ENCODE results near the gene MTHFD2L. TPM values are rescaled to one million over a fixed set of nuclear protein-coding genes. Genes with fewer than 3 reads are reported as not detected.

The MTHFD2L gene
- total and polyA plus RNA-seq, 9 of the 15 experiments (the other 6 are each of a cell fraction or from before 2014, with no cell fraction given), result 10.0 to 39.0 (median 26.0) TPM

DNA sequence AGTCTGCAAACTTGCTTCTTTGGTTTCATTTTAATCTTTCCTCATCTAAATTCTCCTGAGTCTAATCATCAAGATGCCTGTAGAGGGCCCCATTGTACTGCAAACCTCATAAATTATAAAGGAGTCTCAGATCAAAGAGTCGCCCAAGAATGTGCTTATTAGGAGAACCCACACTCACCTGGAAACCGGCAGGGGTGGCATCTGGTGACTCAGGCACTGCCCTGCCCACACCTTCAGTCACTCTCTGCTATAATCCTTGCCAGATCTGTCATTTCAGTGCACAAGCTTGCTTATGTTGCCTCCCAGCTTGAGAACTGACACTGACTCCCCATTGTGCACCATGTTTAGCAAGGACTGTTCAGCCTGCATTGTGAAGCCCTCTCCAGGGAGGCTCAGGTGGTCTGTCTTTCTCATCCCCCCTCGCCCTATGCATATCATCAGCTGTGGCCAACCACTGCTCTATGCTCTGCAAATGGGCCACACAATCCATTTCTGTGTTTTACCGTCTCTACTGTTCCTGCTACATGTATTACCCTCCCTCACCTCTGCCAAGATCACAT lies 162.7 kb downstream of the MTHFD2L start (continued):
- TF ChIP-seq, protein P1, sequence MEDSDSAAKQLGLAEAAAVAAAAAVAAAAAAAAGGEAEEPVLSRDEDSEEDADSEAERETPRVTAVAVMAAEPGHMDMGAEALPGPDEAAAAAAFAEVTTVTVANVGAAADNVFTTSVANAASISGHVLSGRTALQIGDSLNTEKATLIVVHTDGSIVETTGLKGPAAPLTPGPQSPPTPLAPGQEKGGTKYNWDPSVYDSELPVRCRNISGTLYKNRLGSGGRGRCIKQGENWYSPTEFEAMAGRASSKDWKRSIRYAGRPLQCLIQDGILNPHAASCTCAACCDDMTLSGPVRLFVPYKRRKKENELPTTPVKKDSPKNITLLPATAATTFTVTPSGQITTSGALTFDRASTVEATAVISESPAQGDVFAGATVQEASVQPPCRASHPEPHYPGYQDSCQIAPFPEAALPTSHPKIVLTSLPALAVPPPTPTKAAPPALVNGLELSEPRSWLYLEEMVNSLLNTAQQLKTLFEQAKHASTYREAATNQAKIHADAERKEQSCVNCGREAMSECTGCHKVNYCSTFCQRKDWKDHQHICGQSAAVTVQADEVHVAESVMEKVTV (CRISPR knock-in tag; IDR thresholded peaks at IDR 0.05), result peak; percentile 67; the same call in 1 of the 2 replicates
- TF ChIP-seq ZNF79 (CRISPR knock-in tag; IDR thresholded peaks at IDR 0.05; ENCODE audit: low read depth) (no peak), MAZ (CRISPR knock-in tag; conservative IDR thresholded peaks at IDR 0.05 in 1 of 2, IDR thresholded peaks at IDR 0.05 in 1 of 2) (peak in 1 of 2 experiments; percentile 35; a peak in 2 of 4 replicates), PPARD (CRISPR knock-in tag; IDR thresholded peaks at IDR 0.05) (no peak), GABPB2 (CRISPR knock-in tag; conservative IDR thresholded peaks at IDR 0.05) (no peak), KLF13 (tag; IDR thresholded peaks at IDR 0.05; ENCODE audit: borderline replicate concordance, low read depth) (no peak), ZNF707 (CRISPR knock-in tag; conservative IDR thresholded peaks at IDR 0.05) (no peak), SRF (CRISPR knock-in tag; IDR thresholded peaks at IDR 0.05) (peak in 1 of 2 experiments; percentile 59; a peak in 1 of 4 replicates), HDAC8 (tag; IDR thresholded peaks at IDR 0.05) (no peak), SIN3A (IDR thresholded peaks at IDR 0.05; ENCODE audit: borderline replicate concordance in 2 of 2, control insufficient read depth in 1 of 2, low read depth in 2 of 2, low read length in 2 of 2) (no peak)
- TF ChIP-seq, protein P2, sequence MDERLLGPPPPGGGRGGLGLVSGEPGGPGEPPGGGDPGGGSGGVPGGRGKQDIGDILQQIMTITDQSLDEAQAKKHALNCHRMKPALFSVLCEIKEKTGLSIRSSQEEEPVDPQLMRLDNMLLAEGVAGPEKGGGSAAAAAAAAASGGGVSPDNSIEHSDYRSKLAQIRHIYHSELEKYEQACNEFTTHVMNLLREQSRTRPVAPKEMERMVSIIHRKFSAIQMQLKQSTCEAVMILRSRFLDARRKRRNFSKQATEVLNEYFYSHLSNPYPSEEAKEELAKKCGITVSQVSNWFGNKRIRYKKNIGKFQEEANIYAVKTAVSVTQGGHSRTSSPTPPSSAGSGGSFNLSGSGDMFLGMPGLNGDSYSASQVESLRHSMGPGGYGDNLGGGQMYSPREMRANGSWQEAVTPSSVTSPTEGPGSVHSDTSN (CRISPR knock-in tag; IDR thresholded peaks at IDR 0.05; ENCODE audit: low read depth), result no peak
- TF ChIP-seq, protein P2 (tag; conservative IDR thresholded peaks at IDR 0.05; ENCODE audit: low read depth), result peak; percentile 50
- TF ChIP-seq, protein P3, sequence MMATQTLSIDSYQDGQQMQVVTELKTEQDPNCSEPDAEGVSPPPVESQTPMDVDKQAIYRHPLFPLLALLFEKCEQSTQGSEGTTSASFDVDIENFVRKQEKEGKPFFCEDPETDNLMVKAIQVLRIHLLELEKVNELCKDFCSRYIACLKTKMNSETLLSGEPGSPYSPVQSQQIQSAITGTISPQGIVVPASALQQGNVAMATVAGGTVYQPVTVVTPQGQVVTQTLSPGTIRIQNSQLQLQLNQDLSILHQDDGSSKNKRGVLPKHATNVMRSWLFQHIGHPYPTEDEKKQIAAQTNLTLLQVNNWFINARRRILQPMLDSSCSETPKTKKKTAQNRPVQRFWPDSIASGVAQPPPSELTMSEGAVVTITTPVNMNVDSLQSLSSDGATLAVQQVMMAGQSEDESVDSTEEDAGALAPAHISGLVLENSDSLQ (IDR thresholded peaks at IDR 0.05), result 0 out of 2 replicates have a peak, but pooled peaks have one; percentile 26
- TF ChIP-seq, protein P4, sequence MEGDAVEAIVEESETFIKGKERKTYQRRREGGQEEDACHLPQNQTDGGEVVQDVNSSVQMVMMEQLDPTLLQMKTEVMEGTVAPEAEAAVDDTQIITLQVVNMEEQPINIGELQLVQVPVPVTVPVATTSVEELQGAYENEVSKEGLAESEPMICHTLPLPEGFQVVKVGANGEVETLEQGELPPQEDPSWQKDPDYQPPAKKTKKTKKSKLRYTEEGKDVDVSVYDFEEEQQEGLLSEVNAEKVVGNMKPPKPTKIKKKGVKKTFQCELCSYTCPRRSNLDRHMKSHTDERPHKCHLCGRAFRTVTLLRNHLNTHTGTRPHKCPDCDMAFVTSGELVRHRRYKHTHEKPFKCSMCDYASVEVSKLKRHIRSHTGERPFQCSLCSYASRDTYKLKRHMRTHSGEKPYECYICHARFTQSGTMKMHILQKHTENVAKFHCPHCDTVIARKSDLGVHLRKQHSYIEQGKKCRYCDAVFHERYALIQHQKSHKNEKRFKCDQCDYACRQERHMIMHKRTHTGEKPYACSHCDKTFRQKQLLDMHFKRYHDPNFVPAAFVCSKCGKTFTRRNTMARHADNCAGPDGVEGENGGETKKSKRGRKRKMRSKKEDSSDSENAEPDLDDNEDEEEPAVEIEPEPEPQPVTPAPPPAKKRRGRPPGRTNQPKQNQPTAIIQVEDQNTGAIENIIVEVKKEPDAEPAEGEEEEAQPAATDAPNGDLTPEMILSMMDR (IDR thresholded peaks at IDR 0.05 in 2 of 3, conservative IDR thresholded peaks at IDR 0.05 in 1 of 3; ENCODE audit: insufficient read depth in 2 of 3, low read depth in 1 of 3, low read length in 3 of 3), result peak; percentile 65 to 78 (median 68); a peak in 5 of 6 replicates

Data from K562 (cell line).